Measurements from ENCODE around the gene PSMG2.

Gene PSMG2

DNA sequence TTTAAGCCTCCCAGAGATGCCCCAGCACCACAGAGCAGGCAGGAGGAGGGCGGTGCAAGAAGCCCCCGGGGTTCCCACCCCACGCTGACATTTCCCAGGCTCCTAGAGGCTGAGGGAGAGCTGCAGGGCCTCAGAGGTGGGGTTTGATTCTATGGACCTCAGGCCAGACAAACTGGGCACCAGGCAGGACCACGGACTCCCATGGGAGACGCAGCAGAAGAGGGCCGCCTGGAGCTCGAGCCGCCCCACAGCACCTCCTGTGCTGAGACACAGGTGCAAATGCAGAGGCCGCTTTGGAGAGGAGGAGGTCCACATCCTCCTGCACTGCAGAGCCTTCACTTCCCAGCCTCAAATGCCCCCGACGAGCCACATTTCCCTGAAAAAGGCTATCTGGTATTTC is 62.7 kb downstream of the PSMG2 start:
- DNase-seq (ENCODE audit: low spot score) = no peak

DNA sequence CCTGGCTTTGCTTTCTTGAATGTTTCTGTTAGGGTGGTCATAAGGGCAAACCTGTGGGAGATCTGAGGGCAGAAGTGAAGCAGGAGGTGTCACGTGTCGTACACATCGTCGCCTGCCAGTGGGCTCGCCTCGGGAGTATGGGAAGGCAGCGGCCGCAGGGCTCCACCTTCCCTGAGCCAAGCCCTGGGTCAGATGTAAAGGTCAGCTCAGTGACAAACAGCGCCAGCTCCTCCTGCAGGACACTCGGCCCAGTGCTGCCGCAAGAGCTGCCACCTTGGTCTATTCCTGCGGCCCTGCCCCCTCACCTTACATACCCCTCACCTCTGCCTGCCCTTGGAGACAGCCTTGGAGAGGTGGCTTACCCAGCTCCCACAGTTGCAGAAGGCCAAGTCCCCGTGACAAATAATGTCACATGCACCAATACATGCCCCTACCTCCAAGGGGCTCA is 64.2 kb downstream of the PSMG2 start:
- no peak for DNase-seq (ENCODE audit: low spot score)

DNA sequence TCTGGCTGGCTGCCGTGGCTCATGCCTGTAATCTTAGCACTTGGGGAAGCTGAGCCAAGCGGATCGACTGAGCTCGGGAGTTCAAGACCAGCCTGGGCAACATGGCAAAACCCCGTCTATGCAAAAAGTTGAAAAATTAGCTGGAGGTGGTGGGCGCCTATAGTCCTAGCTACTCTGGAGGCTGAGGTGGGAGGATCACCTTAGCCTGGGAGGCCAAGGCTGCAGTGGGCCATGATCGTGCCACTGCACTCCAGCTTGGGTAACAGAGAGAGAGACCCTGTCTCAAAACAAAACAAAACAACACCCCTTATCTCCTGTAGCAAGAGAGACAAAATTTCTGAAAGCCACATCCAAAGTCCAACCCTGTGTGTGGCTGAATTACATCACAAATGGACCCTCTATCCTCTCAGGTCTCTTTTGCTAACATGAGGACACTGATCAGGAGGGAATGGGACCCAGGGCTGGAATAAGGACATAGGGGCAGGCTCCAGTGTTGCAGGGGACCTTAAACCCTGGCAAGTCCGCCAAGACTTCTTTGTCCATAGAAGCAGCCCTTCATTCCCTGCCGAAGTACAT is 64.8 kb downstream of the PSMG2 start:
- no peak for DNase-seq (ENCODE audit: low spot score)

DNA sequence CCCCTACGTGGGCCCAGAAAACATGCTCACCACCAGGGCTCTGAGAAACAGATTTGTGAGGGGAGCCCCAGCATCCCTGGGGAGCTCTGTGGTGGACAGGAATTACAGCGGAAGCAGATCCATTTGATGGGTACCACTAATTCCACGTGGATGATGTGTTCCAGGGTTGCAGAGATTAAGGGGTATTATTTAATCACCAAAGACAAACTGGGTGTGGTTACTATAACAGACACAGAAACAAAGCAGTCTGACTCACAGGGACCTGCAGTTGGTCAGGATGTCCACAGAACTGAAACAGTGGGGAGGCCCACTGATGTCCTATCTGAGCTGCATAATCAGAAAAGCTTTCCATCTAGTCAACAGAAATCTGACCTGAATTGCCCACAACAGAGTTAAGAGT is 65.8 kb downstream of the PSMG2 start:
- DNase-seq (ENCODE audit: low spot score) = no peak

DNA sequence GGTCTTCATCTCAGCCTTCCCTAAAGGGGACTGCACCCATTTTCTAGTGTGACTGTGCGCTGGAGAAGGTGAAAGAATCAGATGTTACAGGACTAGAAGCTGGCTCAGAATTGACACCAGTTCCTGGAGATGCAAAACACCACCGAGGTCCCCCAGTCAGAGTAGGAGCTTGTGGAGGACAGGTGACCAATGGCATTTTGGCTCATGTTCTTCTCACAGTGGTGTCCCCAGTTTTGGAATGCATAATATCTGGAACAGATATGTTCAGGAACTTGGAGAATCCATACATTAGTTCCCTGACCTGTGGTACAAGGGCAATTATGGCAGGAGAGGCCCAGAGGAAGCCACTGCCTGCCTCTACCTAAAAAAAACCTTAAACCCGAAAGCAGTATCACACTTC is 66.3 kb downstream of the PSMG2 start:
- no peak for DNase-seq (ENCODE audit: low spot score)

DNA sequence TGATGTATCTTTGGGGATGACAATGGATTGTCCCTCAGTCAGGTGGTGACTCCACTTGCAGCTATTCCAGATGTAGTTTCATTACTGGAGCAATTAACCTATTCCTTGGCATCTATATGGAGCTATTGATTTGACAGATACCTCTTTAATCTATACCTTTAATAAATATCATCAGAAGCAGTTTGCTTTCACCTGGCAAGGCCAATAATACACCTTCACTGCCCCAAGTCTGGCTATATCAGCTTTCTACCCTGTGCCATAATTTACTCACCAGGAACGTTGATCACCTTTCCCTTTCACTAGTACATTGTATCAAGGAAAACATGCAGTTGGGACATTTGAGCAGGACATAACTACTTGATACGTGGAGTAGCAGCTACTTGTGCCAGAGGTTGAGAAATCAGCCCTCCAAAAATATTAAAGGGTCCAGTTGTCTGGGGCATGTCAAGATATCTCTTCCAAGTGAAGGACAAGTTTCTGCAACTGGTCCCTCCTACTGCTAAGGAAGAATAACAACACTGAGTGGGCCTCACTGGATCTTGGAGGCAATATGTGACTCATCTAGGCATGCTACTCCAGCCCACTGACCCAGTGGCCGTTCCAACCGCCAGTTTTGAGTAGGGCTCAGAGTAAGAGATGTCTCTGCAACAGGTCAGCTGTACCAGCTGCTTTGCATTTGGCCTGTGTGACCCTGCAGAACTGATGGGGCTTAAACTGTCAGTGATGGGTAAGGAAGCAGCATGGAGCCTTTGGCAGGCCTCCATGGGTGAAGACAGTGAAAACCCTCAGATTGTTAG is 67.0 kb downstream of the PSMG2 start:
- no peak for DNase-seq (ENCODE audit: low spot score)

DNA sequence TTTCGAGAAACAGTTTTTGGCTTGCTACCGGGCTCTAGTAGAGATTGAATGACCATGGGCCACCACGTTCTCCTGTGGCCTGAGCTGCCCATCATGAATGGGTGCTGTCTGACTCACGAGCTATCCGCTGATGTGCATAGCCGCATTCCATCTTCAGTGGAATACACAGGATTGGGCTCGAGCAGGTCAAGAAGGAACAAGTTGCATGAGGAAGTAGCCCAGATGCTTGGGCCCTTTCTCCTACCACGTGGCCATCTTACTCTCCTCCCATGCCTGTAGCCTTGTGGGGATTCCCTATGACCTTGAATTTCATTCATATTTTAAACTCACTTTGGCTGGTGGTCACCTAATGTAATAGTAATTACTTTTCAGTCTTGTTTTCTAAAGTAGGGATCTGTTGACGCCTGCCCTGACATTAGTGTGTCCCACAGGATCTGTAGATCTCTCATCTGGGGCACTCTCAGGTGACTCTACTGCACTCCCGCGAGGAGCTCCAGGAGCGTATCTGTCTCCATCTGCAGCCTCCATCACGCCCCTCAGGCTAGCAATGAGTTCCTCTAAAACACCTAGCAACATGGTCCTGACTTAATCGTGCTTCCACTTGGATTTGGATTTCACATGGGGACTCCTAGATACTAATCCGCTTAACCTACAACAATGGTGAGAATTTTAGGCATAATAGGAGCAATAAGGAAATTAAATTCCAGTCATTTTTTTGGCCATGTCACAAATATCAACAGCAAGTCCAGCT is 67.8 kb downstream of the PSMG2 start:
- DNase-seq (ENCODE audit: low spot score) = no peak

DNA sequence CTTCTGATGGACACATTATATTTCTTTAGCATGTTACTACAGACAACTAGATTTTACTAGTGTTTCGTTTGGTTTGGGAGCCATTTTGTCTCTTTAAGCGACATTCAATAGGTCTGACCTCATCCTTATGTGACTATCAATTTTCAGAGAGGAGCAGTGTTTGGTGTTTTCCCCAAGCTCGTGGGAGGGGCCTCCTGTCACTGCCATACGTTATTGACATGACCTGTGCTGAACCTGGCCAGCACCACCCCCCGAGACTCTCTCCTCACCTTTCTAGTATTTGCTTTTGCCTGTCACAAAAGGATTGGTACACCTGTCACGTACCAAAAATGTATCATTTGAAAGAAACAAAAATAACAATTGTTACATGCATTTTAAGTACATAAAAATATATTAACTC is 69.3 kb downstream of the PSMG2 start:
- DNase-seq (ENCODE audit: low spot score) = no peak

DNA sequence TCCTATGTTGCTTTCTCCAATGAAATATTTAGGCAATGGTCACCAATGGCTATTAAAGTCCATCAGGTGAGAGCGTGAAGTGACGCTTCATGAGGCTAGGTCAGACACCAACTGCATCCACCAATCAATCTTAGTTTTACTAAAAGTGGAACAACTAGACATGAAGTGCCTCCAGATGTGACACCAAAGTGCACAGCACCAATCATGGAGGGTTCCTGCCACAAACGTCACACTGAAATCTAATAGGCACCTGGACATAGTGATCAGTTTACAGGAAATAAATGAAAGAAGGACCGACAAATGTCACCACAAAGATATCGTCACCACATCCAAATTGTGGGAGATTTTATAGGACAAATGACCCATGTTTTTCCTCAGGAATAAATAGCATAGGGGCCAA is 70.5 kb downstream of the PSMG2 start:
- DNase-seq (ENCODE audit: low spot score) = no peak

DNA sequence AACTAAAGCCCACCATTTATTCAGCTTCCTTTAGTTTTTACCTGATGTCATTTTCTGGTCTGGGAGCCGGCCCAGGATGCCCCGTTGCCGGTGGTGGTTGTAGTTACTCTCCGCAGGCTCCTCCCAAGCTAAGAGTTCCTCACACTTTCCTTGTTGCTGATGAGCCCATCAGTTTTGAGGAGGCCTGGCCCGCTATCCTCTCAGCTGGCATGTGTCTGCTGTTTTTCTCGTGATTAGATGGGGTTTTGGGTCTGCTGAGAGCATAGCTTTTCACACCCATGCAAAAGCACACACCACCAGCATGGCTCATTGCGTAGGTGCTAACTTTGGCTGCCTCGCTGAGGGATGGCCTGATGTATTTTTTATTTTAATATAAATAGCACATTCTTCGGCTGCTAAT is 72.1 kb downstream of the PSMG2 start:
- DNase-seq (ENCODE audit: low spot score) = peak; percentile 34

Measured in CD4-positive, alpha-beta T cell treated with Interleukin-2 at 100 ng/mL for 4 hours (primary cell).